ENCODE results near the gene A4GNT. TPM values are rescaled to one million over a fixed set of nuclear protein-coding genes. Genes with fewer than 3 reads are reported as not detected.
A peak's percentile ranks its signal among the peaks of the same experiment; 100 is the strongest.

Gene A4GNT
- total RNA-seq, 1 donor from 2014 or later: not detected

- no peak for DNase-seq (ENCODE audit: low spot score)
- Mint-ChIP-seq H3K4me1 (ENCODE audit: low read depth) (peaks cover 41% of the 10 kb centered on the region), H3K4me3 (ENCODE audit: low read depth) (peak overlapping the region; percentile 19), H3K9me3 (no peaks in the 10 kb centered on the region), H3K27me3 (ENCODE audit: low read depth) (peaks cover 8% of the 10 kb centered on the region), H3K27ac (peak overlapping the region; percentile 48), H3K36me3 (ENCODE audit: low read depth) (no peaks in the 10 kb centered on the region)
- intact Hi-C loops (cut with micrococcal nuclease): loop anchor here (1.0 to 5.0 kb wide), 2 partner anchors 16 to 35 kb away; partner anchors contain the start of gene DZIP1L
Measured at GRCh38 chr3:138082085-138082991, 49.9 kb downstream of the A4GNT start.

GRCh38 chr3:138081371-138082084 is 50.7 kb downstream of the A4GNT start:
- H3K4me3 Mint-ChIP-seq (ENCODE audit: low read depth): no peak overlapping the region
- H3K36me3 Mint-ChIP-seq (ENCODE audit: low read depth): no peaks in the 10 kb centered on the region
- no peak for DNase-seq (ENCODE audit: low spot score)
- H3K27ac Mint-ChIP-seq: no peak overlapping the region
- no peaks in the 10 kb centered on the region for H3K9me3 Mint-ChIP-seq
- intact Hi-C loops (cut with micrococcal nuclease): loop anchor here (1.0 to 5.0 kb wide), 2 partner anchors 15 to 36 kb away; partner anchors contain the start of gene DZIP1L
- H3K4me1 Mint-ChIP-seq (ENCODE audit: low read depth): peaks cover 41% of the 10 kb centered on the region
- H3K27me3 Mint-ChIP-seq (ENCODE audit: low read depth): peaks cover 5% of the 10 kb centered on the region

GRCh38 chr3:138079901-138080300 is 52.3 kb downstream of the A4GNT start:
- DNase-seq (ENCODE audit: low spot score): no peak
- peaks cover 41% of the 10 kb centered on the region for H3K4me1 Mint-ChIP-seq (ENCODE audit: low read depth)
- H3K36me3 Mint-ChIP-seq (ENCODE audit: low read depth): no peaks in the 10 kb centered on the region
- intact Hi-C loops (cut with micrococcal nuclease): loop anchor here (5.0 kb wide), 1 partner anchor 37 kb away; the partner anchor contains the start of gene DZIP1L
- no peak overlapping the region for H3K27ac Mint-ChIP-seq
- H3K9me3 Mint-ChIP-seq: no peaks in the 10 kb centered on the region
- H3K27me3 Mint-ChIP-seq (ENCODE audit: low read depth): peaks cover 9% of the 10 kb centered on the region
- no peak overlapping the region for H3K4me3 Mint-ChIP-seq (ENCODE audit: low read depth)

- H3K9me3 Mint-ChIP-seq: no peaks in the 10 kb centered on the region
- no peak for DNase-seq (ENCODE audit: low spot score)
- H3K27me3 Mint-ChIP-seq (ENCODE audit: low read depth): peaks cover 13% of the 10 kb centered on the region
- no peak overlapping the region for H3K27ac Mint-ChIP-seq
- no peak overlapping the region for H3K4me3 Mint-ChIP-seq (ENCODE audit: low read depth)
- H3K36me3 Mint-ChIP-seq (ENCODE audit: low read depth): no peaks in the 10 kb centered on the region
- H3K4me1 Mint-ChIP-seq (ENCODE audit: low read depth): peaks cover 38% of the 10 kb centered on the region
- intact Hi-C loops (cut with micrococcal nuclease): no loop called here
Measured at GRCh38 chr3:138078901-138079344, 53.3 kb downstream of the A4GNT start.

GRCh38 chr3:138078096-138078495 is 54.1 kb downstream of the A4GNT start:
- no peak for DNase-seq (ENCODE audit: low spot score)
- H3K36me3 Mint-ChIP-seq (ENCODE audit: low read depth): no peaks in the 10 kb centered on the region
- H3K4me1 Mint-ChIP-seq (ENCODE audit: low read depth): peaks cover 32% of the 10 kb centered on the region
- H3K27ac Mint-ChIP-seq: no peak overlapping the region
- H3K27me3 Mint-ChIP-seq (ENCODE audit: low read depth): peaks cover 19% of the 10 kb centered on the region
- H3K4me3 Mint-ChIP-seq (ENCODE audit: low read depth): no peak overlapping the region
- H3K9me3 Mint-ChIP-seq: no peaks in the 10 kb centered on the region
- intact Hi-C loops (cut with micrococcal nuclease): no loop called here

Other genes with a start within 250 kb of the A4GNT start
- gene CLDN18, start 122.2 kb downstream of the A4GNT start, total RNA-seq: not detected in 2 replicates
- 0.16 TPM in 1 of 2 replicates, not detected in the other for gene DZIP1L, start 16.8 kb downstream of the A4GNT start, total RNA-seq
- gene DBR1, start 42.5 kb upstream of the A4GNT start, total RNA-seq: 22.0 and 22.3 TPM in 2 replicates
- 39.8 and 40.6 TPM in 2 replicates for gene ARMC8, start 54.9 kb upstream of the A4GNT start, total RNA-seq
- gene NME9, start 197.5 kb upstream of the A4GNT start, total RNA-seq: 0.30 TPM in 1 of 2 replicates, not detected in the other
- not detected in 2 replicates for gene MRAS, start 216.2 kb upstream of the A4GNT start, total RNA-seq